ENCODE results near the gene SMG6. TPM values are rescaled to one million over a fixed set of nuclear protein-coding genes. Genes with fewer than 3 reads are reported as not detected.

The SMG6 gene
- total RNA-seq, 1 donor from 2014 or later = 38.1 TPM

- H3K27me3 Mint-ChIP-seq (ENCODE audit: unreplicated experiment) = no peaks in the 10 kb centered on the region
- TF ChIP-seq CTCF (IDR thresholded peaks at IDR 0.05; ENCODE audit: unreplicated experiment) = no peak
- no peak for DNase-seq (ENCODE audit: low spot score)
- peaks cover 5% of the 10 kb centered on the region for H3K4me1 Mint-ChIP-seq (ENCODE audit: unreplicated experiment)
- no peaks in the 10 kb centered on the region for H3K9me3 Mint-ChIP-seq (ENCODE audit: unreplicated experiment)
- no peak overlapping the region for H3K27ac Mint-ChIP-seq (ENCODE audit: unreplicated experiment)
- H3K36me3 Mint-ChIP-seq (ENCODE audit: low read depth, unreplicated experiment) = peaks cover 32% of the 10 kb centered on the region
- peak overlapping the region; percentile 51 for H3K4me3 Mint-ChIP-seq (ENCODE audit: unreplicated experiment)
Measured at GRCh38 chr17:2253362-2253761, 50.2 kb downstream of the SMG6 start.

- Mint-ChIP-seq H3K27me3 (ENCODE audit: unreplicated experiment) (no peaks in the 10 kb centered on the region), H3K4me3 (ENCODE audit: unreplicated experiment) (no peak overlapping the region), H3K27ac (ENCODE audit: unreplicated experiment) (no peak overlapping the region), H3K36me3 (ENCODE audit: low read depth, unreplicated experiment) (peaks cover 25% of the 10 kb centered on the region), H3K9me3 (ENCODE audit: unreplicated experiment) (no peaks in the 10 kb centered on the region), H3K4me1 (ENCODE audit: unreplicated experiment) (peaks cover 5% of the 10 kb centered on the region)
- no peak for DNase-seq (ENCODE audit: low spot score)
- no peak for TF ChIP-seq CTCF (IDR thresholded peaks at IDR 0.05; ENCODE audit: unreplicated experiment)
Measured at GRCh38 chr17:2251098-2251497, 52.5 kb downstream of the SMG6 start.

GRCh38 chr17:2250140-2251095 is 53.2 kb downstream of the SMG6 start:
- no peak for DNase-seq (ENCODE audit: low spot score)
- peaks cover 19% of the 10 kb centered on the region for H3K36me3 Mint-ChIP-seq (ENCODE audit: low read depth, unreplicated experiment)

GRCh38 chr17:2247005-2247404 is 56.6 kb downstream of the SMG6 start:
- Mint-ChIP-seq H3K9me3 (ENCODE audit: unreplicated experiment) (no peaks in the 10 kb centered on the region), H3K4me3 (ENCODE audit: unreplicated experiment) (no peak overlapping the region), H3K27ac (ENCODE audit: unreplicated experiment) (no peak overlapping the region), H3K36me3 (ENCODE audit: low read depth, unreplicated experiment) (peaks cover 15% of the 10 kb centered on the region), H3K27me3 (ENCODE audit: unreplicated experiment) (no peaks in the 10 kb centered on the region), H3K4me1 (ENCODE audit: unreplicated experiment) (peaks cover 7% of the 10 kb centered on the region)
- no peak for TF ChIP-seq CTCF (IDR thresholded peaks at IDR 0.05; ENCODE audit: unreplicated experiment)
- DNase-seq (ENCODE audit: low spot score) = no peak

More at GRCh38 chr17:2250140-2251095, 53.2 kb downstream of the SMG6 start:
- peaks cover 5% of the 10 kb centered on the region for H3K4me1 Mint-ChIP-seq (ENCODE audit: unreplicated experiment)
- no peak overlapping the region for H3K27ac Mint-ChIP-seq (ENCODE audit: unreplicated experiment)
- H3K9me3 Mint-ChIP-seq (ENCODE audit: unreplicated experiment) = no peaks in the 10 kb centered on the region
- TF ChIP-seq CTCF (IDR thresholded peaks at IDR 0.05; ENCODE audit: unreplicated experiment) = no peak
- H3K4me3 Mint-ChIP-seq (ENCODE audit: unreplicated experiment) = no peak overlapping the region
- no peaks in the 10 kb centered on the region for H3K27me3 Mint-ChIP-seq (ENCODE audit: unreplicated experiment)

All from endothelial cell (in vitro differentiated cells).